Body of pancreas (tissue), 4 donors: Measurements from ENCODE around the gene MTMR1. TPM values are rescaled to one million over a fixed set of nuclear protein-coding genes. Genes with fewer than 3 reads are reported as not detected.

Experiments
- ATAC-seq: fragments of 150-250 bp; one replicate; pipeline ENCODE4 v1.9.1; 2016
- DNase-seq, 4 donors: peaks; one replicate each; pipeline ENCODE4 v3.0.0-alpha.2; 2019
- H3K27ac ChIP-seq, 4 donors: fragments of 200-600 bp; sonication (generic); 1 replicate in 3 of 4; 2 replicates in 1 of 4; pipeline versions ENCODE4 v1.5.1 to v1.6.1; 2016 to 2019; ENCODE audit warnings: mild to moderate bottlenecking in 1 of 4, mixed read lengths in 1 of 4, moderate library complexity in 1 of 4
- H3K27me3 ChIP-seq, 2 donors: fragments of 200-600 bp; sonication (generic); one replicate each; pipeline ENCODE4 v1.6.0; 2016; ENCODE audit warnings: mild to moderate bottlenecking in 1 of 2
- H3K36me3 ChIP-seq, 2 donors: fragments of 200-600 bp; sonication (generic); replicated peaks in 1 of 2; 2 replicates each; pipeline ENCODE4 v1.5.1; 2016; ENCODE audit warnings: low read depth in 2 of 2; ENCODE audit not compliant: insufficient read depth in 1 of 2
- H3K4me1 ChIP-seq: fragments of 200-600 bp; sonication (generic); one replicate; pipeline ENCODE4 v1.6.0; 2016
- H3K4me3 ChIP-seq, 2 donors: fragments of 200-600 bp; sonication (generic); 1 replicate in 1 of 2; 2 replicates in 1 of 2; pipeline ENCODE4 v1.5.1; 2016 to 2019
- H3K9me3 ChIP-seq, 3 donors: fragments of 200-600 bp; sonication (generic); 1 replicate in 2 of 3; 2 replicates in 1 of 3; pipeline ENCODE4 v1.5.1; 2016
- CTCF ChIP-seq, 7 experiments: fragments of 450-650 bp in 4 of 7; fragments of 200-600 bp in 3 of 7; sonication (generic) in 3 of 7; IDR thresholded peaks; one replicate each; pipeline ENCODE4 v1.5.1; 2016 to 2019; ENCODE audit warnings: antibody characterized with exemption in 7 of 7
- POLR2A ChIP-seq, 3 donors: fragments of 450-650 bp; IDR thresholded peaks; one replicate each; pipeline ENCODE4 v1.6.1; 2016; ENCODE audit warnings: antibody characterized with exemption in 3 of 3, mild to moderate bottlenecking in 2 of 3
- WGBS, 2 donors: methylation state at CpG; one replicate each; pipeline ENCODE4 v1.1.5; 2017; 5-methylcytosine and 5-hydroxymethylcytosine counted together
- intact Hi-C: fragments of 100-400 bp; cut with DNase I; formaldehyde crosslinking; loops from one replicate; pipeline ENCODE4 v1.15.1; 2023
- total RNA-seq, 2 donors: library from RNA; depleted of rRNA; stranded (reverse); fragments of >200 nt; gene quantifications; one replicate each; pipeline ENCODE4 v1.1.0, GENCODE V29; 2016

Gene MTMR1
- total RNA-seq, 2 donors from 2014 or later: 7.6 to 9.1 TPM

GRCh38 chrX:150697641-150698040 is 4.4 kb downstream of the MTMR1 start:
- H3K4me1 ChIP-seq: peaks cover 20% of the 10 kb centered on the region
- no peaks in the 10 kb centered on the region for H3K36me3 ChIP-seq
- no peaks in the 10 kb centered on the region for H3K27me3 ChIP-seq
- 89 to 100% methylated on average over 1 to 5 of the region's 7 CpGs for WGBS, 2 donors
- H3K27ac ChIP-seq: no peak overlapping the region
- no peak for ATAC-seq
- DNase-seq: no peak
- intact Hi-C loops: no loop called here
- no peaks in the 10 kb centered on the region for H3K9me3 ChIP-seq
- no peak overlapping the region for H3K4me3 ChIP-seq
- no peak for TF ChIP-seq POLR2A (IDR thresholded peaks at IDR 0.05)
- TF ChIP-seq CTCF (IDR thresholded peaks at IDR 0.05): no peak

GRCh38 chrX:150698981-150699380 is 5.8 kb downstream of the MTMR1 start:
- H3K36me3 ChIP-seq: no peaks in the 10 kb centered on the region
- 41 to 52% methylated on average over 2 of the region's 2 CpGs for WGBS, 2 donors
- TF ChIP-seq POLR2A (IDR thresholded peaks at IDR 0.05) (no peak), CTCF (IDR thresholded peaks at IDR 0.05) (no peak)
- ATAC-seq (no peak), DNase-seq (no peak)
- no peaks in the 10 kb centered on the region for H3K27me3 ChIP-seq
- intact Hi-C loops: no loop called here
- peaks cover 22% of the 10 kb centered on the region for H3K4me1 ChIP-seq
- no peak overlapping the region for H3K4me3 ChIP-seq
- no peaks in the 10 kb centered on the region for H3K9me3 ChIP-seq
- no peak overlapping the region for H3K27ac ChIP-seq

GRCh38 chrX:150700107-150700506 is 6.9 kb downstream of the MTMR1 start:
- Histone ChIP-seq H3K27me3 (no peaks in the 10 kb centered on the region), H3K4me1 (peaks cover 21% of the 10 kb centered on the region), H3K27ac (no peak overlapping the region), H3K9me3 (no peaks in the 10 kb centered on the region), H3K4me3 (no peak overlapping the region), H3K36me3 (no peaks in the 10 kb centered on the region)
- TF ChIP-seq POLR2A (IDR thresholded peaks at IDR 0.05): no peak
- TF ChIP-seq CTCF (IDR thresholded peaks at IDR 0.05): no peak
- intact Hi-C loops: no loop called here
- DNase-seq (no peak), ATAC-seq (no peak)

- no peaks in the 10 kb centered on the region for H3K9me3 ChIP-seq
- intact Hi-C loops: no loop called here
- no peak overlapping the region for H3K27ac ChIP-seq
- peaks cover 15% of the 10 kb centered on the region for H3K4me1 ChIP-seq
- 92 to 96% methylated on average over 1 of the region's 1 CpG for WGBS, 2 donors
- no peaks in the 10 kb centered on the region for H3K36me3 ChIP-seq
- DNase-seq (no peak), ATAC-seq (no peak)
- TF ChIP-seq CTCF (IDR thresholded peaks at IDR 0.05) (no peak), POLR2A (IDR thresholded peaks at IDR 0.05) (no peak)
- no peak overlapping the region for H3K4me3 ChIP-seq
- no peaks in the 10 kb centered on the region for H3K27me3 ChIP-seq
Observed at GRCh38 chrX:150701377-150701776, 8.2 kb downstream of the MTMR1 start.

- no peak for TF ChIP-seq CTCF (IDR thresholded peaks at IDR 0.05)
- TF ChIP-seq POLR2A (IDR thresholded peaks at IDR 0.05): no peak
- ATAC-seq (no peak), DNase-seq (no peak)
- H3K4me3 ChIP-seq: no peak overlapping the region
- 100% methylated on average over 1 of the region's 1 CpG for WGBS, 2 donors
- peak overlapping the region in 3 of 4 donors; percentile 30 to 59 (median 56) for H3K27ac ChIP-seq
- peaks cover 7% of the 10 kb centered on the region for H3K4me1 ChIP-seq
- no peaks in the 10 kb centered on the region for H3K27me3 ChIP-seq
- H3K9me3 ChIP-seq: no peaks in the 10 kb centered on the region
- no peaks in the 10 kb centered on the region for H3K36me3 ChIP-seq
- intact Hi-C loops: no loop called here
Observed at GRCh38 chrX:150702966-150703694, 9.9 kb downstream of the MTMR1 start.
